Prostate gland (tissue), 2 donors: ENCODE measurements around the gene RUNDC3A. TPM values are rescaled to one million over a fixed set of nuclear protein-coding genes. Genes with fewer than 3 reads are reported as not detected.

Source experiments
- DNase-seq: peaks from one replicate; pipeline ENCODE4 v3.0.0-alpha.2; 2019; ENCODE audit warnings: low spot score
- H3K27ac ChIP-seq, 2 donors: fragments of 200-600 bp; sonication (generic); 2 replicates each; pipeline ENCODE4 v1.5.1; 2017 to 2019
- H3K27me3 ChIP-seq: fragments of 200-600 bp; sonication (generic); replicated peaks from 2 replicates; pipeline ENCODE4 v1.5.1; 2019; ENCODE audit not compliant: insufficient read depth
- H3K36me3 ChIP-seq, 2 donors: fragments of 200-600 bp; sonication (generic); 1 replicate in 1 of 2; 2 replicates in 1 of 2; pipeline versions ENCODE4 v1.5.1 to v1.8.1; 2017 to 2019
- H3K4me1 ChIP-seq: fragments of 200-600 bp; sonication (generic); replicated peaks from 2 replicates; pipeline ENCODE4 v1.5.1; 2019
- H3K4me3 ChIP-seq, 2 donors: fragments of 200-600 bp; sonication (generic); 2 replicates each; pipeline ENCODE4 v1.5.1; 2017 to 2019
- H3K9me3 ChIP-seq: fragments of 200-600 bp; sonication (generic); 2 replicates; pipeline ENCODE4 v1.5.1; 2017
- CTCF ChIP-seq, 4 experiments: fragments of 200-600 bp in 2 of 4; fragments of 450-650 bp in 2 of 4; sonication (generic) in 2 of 4; IDR thresholded peaks; 1 replicate in 3 of 4; 2 replicates in 1 of 4; pipeline ENCODE4 v1.5.1; 2016 to 2019; ENCODE audit warnings: antibody characterized with exemption in 4 of 4, mild to moderate bottlenecking in 2 of 4, moderate library complexity in 2 of 4
- POLR2A ChIP-seq: fragments of 450-650 bp; IDR thresholded peaks from one replicate; pipeline ENCODE4 v1.6.1; 2016; ENCODE audit warnings: antibody characterized with exemption, mild to moderate bottlenecking
- POLR2AphosphoS5 ChIP-seq: sonication (generic); formaldehyde crosslinking; IDR thresholded peaks from one replicate; pipeline ENCODE4 v1.6.1; 2017; ENCODE audit warnings: antibody characterized with exemption
- WGBS: methylation state at CpG from one replicate; pipeline ENCODE4 v1.1.5; 2018; 5-methylcytosine and 5-hydroxymethylcytosine counted together
- intact Hi-C: fragments of 100-400 bp; cut with DNase I; formaldehyde crosslinking; loops from one replicate; pipeline ENCODE4 v1.14.2; 2022
- total RNA-seq, 2 donors: library from RNA; depleted of rRNA; stranded (reverse); fragments of >200 nt; gene quantifications; one replicate each; pipeline ENCODE4 v1.1.0, GENCODE V29; 2016

Gene RUNDC3A
- total RNA-seq, 2 donors from 2014 or later, result 0.68 to 2.9 TPM

DNA sequence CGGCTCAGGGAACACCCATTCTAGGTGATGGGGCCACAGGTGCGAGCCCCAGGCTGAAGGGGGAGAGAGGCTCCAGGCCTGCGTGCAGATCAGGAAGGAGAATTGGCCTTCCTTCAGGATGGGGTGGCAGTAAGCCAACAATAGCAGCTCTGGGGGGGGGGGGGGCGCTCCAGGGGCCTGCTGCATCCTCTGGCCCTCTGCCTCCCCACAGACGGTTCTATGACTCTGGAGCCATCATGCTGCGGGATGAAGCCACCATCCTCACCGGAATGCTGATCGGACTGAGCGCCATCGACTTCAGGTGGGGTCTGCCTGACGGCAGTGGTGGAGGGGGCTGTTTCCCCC lies 6.1 kb downstream of the RUNDC3A start:
- H3K9me3 ChIP-seq, result no peaks in the 10 kb centered on the region
- H3K36me3 ChIP-seq, result peaks cover 0 to 2% of the 10 kb centered on the region in 2 donors
- no peak for TF ChIP-seq CTCF (IDR thresholded peaks at IDR 0.05)
- no peak for TF ChIP-seq POLR2A
- no peak for TF ChIP-seq POLR2AphosphoS5
- no peak for DNase-seq
- H3K27me3 ChIP-seq, result no peaks in the 10 kb centered on the region
- no peaks in the 10 kb centered on the region for H3K4me1 ChIP-seq
- intact Hi-C loops, result no loop called here
- 32% methylated on average over 10 of the region's 11 CpGs for WGBS
- no peak overlapping the region for H3K27ac ChIP-seq
- no peak overlapping the region for H3K4me3 ChIP-seq

GRCh38 chr17:44314869-44315661 lies 6.7 kb downstream of the RUNDC3A start:
- Histone ChIP-seq H3K27me3 (no peaks in the 10 kb centered on the region), H3K36me3 (peaks cover 0 to 7% of the 10 kb centered on the region in 2 donors), H3K9me3 (no peaks in the 10 kb centered on the region), H3K27ac (no peak overlapping the region), H3K4me3 (peak overlapping the region; percentile 18 to 27), H3K4me1 (no peaks in the 10 kb centered on the region)
- no peak for DNase-seq
- intact Hi-C loops, result no loop called here
- TF ChIP-seq CTCF (IDR thresholded peaks at IDR 0.05), result no peak
- no peak for TF ChIP-seq POLR2AphosphoS5
- no peak for TF ChIP-seq POLR2A
- WGBS, result 1% methylated on average over 76 of the region's 81 CpGs

DNA sequence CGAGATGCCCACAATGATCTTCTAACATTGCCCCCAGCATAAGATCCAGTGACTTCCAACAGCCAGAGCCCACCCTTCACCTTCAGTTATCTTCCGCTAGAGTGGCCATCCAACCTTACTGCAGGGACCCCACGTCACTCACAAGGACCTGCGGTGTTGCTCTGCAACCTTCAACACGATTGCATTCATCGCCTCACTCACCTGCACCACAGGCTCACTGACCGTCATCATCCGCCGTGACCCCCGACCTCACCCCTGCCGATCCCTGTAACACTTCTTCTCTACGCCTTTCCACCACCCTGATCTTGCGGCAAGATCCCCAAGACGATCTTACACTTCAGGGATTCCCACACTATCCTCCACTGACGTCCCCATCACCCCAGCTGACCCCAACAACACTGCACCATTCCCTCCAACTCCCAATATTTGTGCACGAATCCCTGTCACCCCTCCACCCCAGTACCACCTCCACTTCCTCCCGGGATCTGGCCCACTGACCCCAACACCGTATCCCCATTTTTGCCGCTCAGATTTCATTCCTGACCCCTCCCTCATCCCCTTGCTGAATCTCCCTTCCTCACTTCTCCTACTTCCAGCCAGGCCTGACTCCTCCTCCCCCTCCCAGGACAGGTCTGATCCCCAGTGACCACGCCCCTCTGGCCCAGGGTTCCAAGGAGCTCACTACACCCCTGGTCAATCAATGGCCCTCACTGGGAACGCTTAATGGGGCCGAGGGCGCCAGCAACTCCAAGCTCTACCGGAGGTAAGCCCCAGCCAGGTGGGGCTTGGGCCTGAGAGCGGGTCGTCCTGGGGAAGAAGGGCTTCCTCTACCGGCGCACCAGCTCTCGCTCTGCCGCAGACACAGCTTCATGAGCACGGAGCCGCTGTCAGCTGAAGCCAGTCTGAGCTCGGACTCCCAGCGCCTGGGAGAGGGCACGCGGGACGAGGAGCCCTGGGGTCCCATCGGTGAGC lies 7.6 kb downstream of the RUNDC3A start:
- Histone ChIP-seq H3K27me3 (no peaks in the 10 kb centered on the region), H3K27ac (no peak overlapping the region), H3K9me3 (no peaks in the 10 kb centered on the region), H3K4me3 (no peak overlapping the region), H3K4me1 (no peaks in the 10 kb centered on the region), H3K36me3 (peaks cover 6 to 17% of the 10 kb centered on the region in 2 donors)
- no peak for DNase-seq
- intact Hi-C loops, result no loop called here
- WGBS, result 7% methylated on average over 38 of the region's 38 CpGs
- TF ChIP-seq POLR2AphosphoS5 (no peak), CTCF (IDR thresholded peaks at IDR 0.05) (no peak), POLR2A (no peak)

GRCh38 chr17:44317545-44317944 lies 9.1 kb downstream of the RUNDC3A start:
- 95% methylated on average over 6 of the region's 6 CpGs for WGBS
- Histone ChIP-seq H3K4me1 (no peaks in the 10 kb centered on the region), H3K27ac (no peak overlapping the region), H3K36me3 (peaks cover 8 to 21% of the 10 kb centered on the region in 2 donors), H3K27me3 (no peaks in the 10 kb centered on the region), H3K9me3 (no peaks in the 10 kb centered on the region), H3K4me3 (no peak overlapping the region)
- DNase-seq, result no peak
- intact Hi-C loops, result no loop called here
- TF ChIP-seq POLR2AphosphoS5 (no peak), POLR2A (no peak), CTCF (IDR thresholded peaks at IDR 0.05) (no peak)
